Dermis blood vessel endothelial cell (primary cell): ENCODE measurements around the gene NANOS1. TPM values are rescaled to one million over a fixed set of nuclear protein-coding genes. Genes with fewer than 3 reads are reported as not detected.
A peak's percentile ranks its signal among the peaks of the same experiment; 100 is the strongest.
"Not testable (repeated sequence)": the region's sequence is repeated elsewhere in the genome, so short reads cannot be mapped to it uniquely, and the experiment has no call there.

Experiments
- DNase-seq: peaks from one replicate; pipeline ENCODE4 v3.0.0; 2010
- total RNA-seq: library from RNA; depleted of rRNA; stranded (reverse); fragments of >200 nt; gene quantifications from 2 replicates; pipeline ENCODE4 v1.2.3, GENCODE V29; 2014

Gene NANOS1
- total RNA-seq, 1 donor from 2014 or later: 0.17 TPM

- no peak for DNase-seq
Measured at GRCh38 chr10:119020627-119020946, 8.9 kb upstream of the NANOS1 start.

- peak; percentile 13 for DNase-seq
Measured at GRCh38 chr10:119022846-119023552, 6.5 kb upstream of the NANOS1 start.

GRCh38 chr10:119023553-119023868 is 6.0 kb upstream of the NANOS1 start:
- DNase-seq: no peak

- no peak for DNase-seq
Measured at GRCh38 chr10:119024882-119025281, 4.6 kb upstream of the NANOS1 start.

GRCh38 chr10:119025336-119025735 is 4.2 kb upstream of the NANOS1 start:
- DNase-seq: peak; percentile 67

- DNase-seq: no peak
Measured at GRCh38 chr10:119025776-119026175, 3.7 kb upstream of the NANOS1 start.

- no peak for DNase-seq
Measured at GRCh38 chr10:119026301-119027110, 3.0 kb upstream of the NANOS1 start.

GRCh38 chr10:119028445-119028899 is 1.0 kb upstream of the NANOS1 start:
- DNase-seq: not testable (repeated sequence)

- peak; percentile 92 for DNase-seq
Measured at GRCh38 chr10:119028900-119029612, 458 bp upstream of the NANOS1 start.

GRCh38 chr10:119030421-119031250 is 1.1 kb downstream of the NANOS1 start:
- peak; percentile 54 for DNase-seq

- no peak for DNase-seq
Measured at GRCh38 chr10:119031496-119032059, 2.1 kb downstream of the NANOS1 start.

- no peak for DNase-seq
Measured at GRCh38 chr10:119039161-119039560, 9.6 kb downstream of the NANOS1 start.

GRCh38 chr10:119041326-119041725 is 11.8 kb downstream of the NANOS1 start:
- no peak for DNase-seq

GRCh38 chr10:119042169-119042568 is 12.7 kb downstream of the NANOS1 start:
- no peak for DNase-seq

GRCh38 chr10:119045561-119045960 is 16.0 kb downstream of the NANOS1 start:
- DNase-seq: no peak

- no peak for DNase-seq
Measured at GRCh38 chr10:119049361-119049760, 19.8 kb downstream of the NANOS1 start.

GRCh38 chr10:119049777-119050176 is 20.3 kb downstream of the NANOS1 start:
- no peak for DNase-seq

GRCh38 chr10:119051775-119052174 is 22.3 kb downstream of the NANOS1 start:
- DNase-seq: no peak

- no peak for DNase-seq
Measured at GRCh38 chr10:119055472-119055871, 26.0 kb downstream of the NANOS1 start.

GRCh38 chr10:119058010-119058409 is 28.5 kb downstream of the NANOS1 start:
- no peak for DNase-seq

GRCh38 chr10:119059557-119059956 is 30.0 kb downstream of the NANOS1 start:
- no peak for DNase-seq

- no peak for DNase-seq
Measured at GRCh38 chr10:119060107-119060506, 30.6 kb downstream of the NANOS1 start.
